ENCODE results near the gene MOXD1.

The MOXD1 gene

GRCh38 chr6:132401618-132402285, 477 bp upstream of the MOXD1 start:
- DNase-seq (ENCODE audit: insufficient read length, low spot score), result no peak
- no peak for TF ChIP-seq PAX5 (IDR thresholded peaks at IDR 0.05; ENCODE audit: insufficient read depth, low read length, severe bottlenecking)
- no peak for TF ChIP-seq POLR2A (IDR thresholded peaks at IDR 0.05; ENCODE audit: low read depth, low read length)
- no peak for TF ChIP-seq TAF1 (IDR thresholded peaks at IDR 0.05; ENCODE audit: low read depth, low read length)
- TF ChIP-seq SPI1 (IDR thresholded peaks at IDR 0.05; ENCODE audit: low read depth, low read length), result no peak
- no peak for TF ChIP-seq POLR2AphosphoS5 (IDR thresholded peaks at IDR 0.05; ENCODE audit: low read depth, low read length)
- TF ChIP-seq POU2F2 (IDR thresholded peaks at IDR 0.05; ENCODE audit: low read depth, low read length), result no peak
- FAIRE-seq, result no peak

GRCh38 chr6:132400555-132400882, 756 bp downstream of the MOXD1 start:
- peak; percentile 50 for FAIRE-seq

GRCh38 chr6:132399376-132400074, 1.8 kb downstream of the MOXD1 start:
- FAIRE-seq (no peak), DNase-seq (ENCODE audit: insufficient read length, low spot score) (no peak)

More at GRCh38 chr6:132400555-132400882, 756 bp downstream of the MOXD1 start:
- no peak for DNase-seq (ENCODE audit: insufficient read length, low spot score)
- TF ChIP-seq POLR2A (IDR thresholded peaks at IDR 0.05; ENCODE audit: low read depth, low read length) (no peak), SPI1 (IDR thresholded peaks at IDR 0.05; ENCODE audit: low read depth, low read length) (no peak), TAF1 (IDR thresholded peaks at IDR 0.05; ENCODE audit: low read depth, low read length) (no peak), POLR2AphosphoS5 (IDR thresholded peaks at IDR 0.05; ENCODE audit: low read depth, low read length) (no peak), PAX5 (IDR thresholded peaks at IDR 0.05; ENCODE audit: insufficient read depth, low read length, severe bottlenecking) (no peak), POU2F2 (IDR thresholded peaks at IDR 0.05; ENCODE audit: low read depth, low read length) (no peak)

GRCh38 chr6:132395015-132395597, 6.2 kb downstream of the MOXD1 start:
- no peak for FAIRE-seq

More at GRCh38 chr6:132399376-132400074, 1.8 kb downstream of the MOXD1 start:
- TF ChIP-seq POU2F2 (IDR thresholded peaks at IDR 0.05; ENCODE audit: low read depth, low read length) (no peak), PAX5 (IDR thresholded peaks at IDR 0.05; ENCODE audit: insufficient read depth, low read length, severe bottlenecking) (no peak), POLR2A (IDR thresholded peaks at IDR 0.05; ENCODE audit: low read depth, low read length) (no peak), SPI1 (IDR thresholded peaks at IDR 0.05; ENCODE audit: low read depth, low read length) (no peak), POLR2AphosphoS5 (IDR thresholded peaks at IDR 0.05; ENCODE audit: low read depth, low read length) (no peak), TAF1 (IDR thresholded peaks at IDR 0.05; ENCODE audit: low read depth, low read length) (no peak)

GRCh38 chr6:132392792-132393191, 8.5 kb downstream of the MOXD1 start:
- FAIRE-seq, result no peak
- no peak for TF ChIP-seq SPI1 (IDR thresholded peaks at IDR 0.05; ENCODE audit: low read depth, low read length)
- TF ChIP-seq POLR2AphosphoS5 (IDR thresholded peaks at IDR 0.05; ENCODE audit: low read depth, low read length), result no peak
- no peak for TF ChIP-seq PAX5 (IDR thresholded peaks at IDR 0.05; ENCODE audit: insufficient read depth, low read length, severe bottlenecking)
- TF ChIP-seq POU2F2 (IDR thresholded peaks at IDR 0.05; ENCODE audit: low read depth, low read length), result no peak
- no peak for TF ChIP-seq POLR2A (IDR thresholded peaks at IDR 0.05; ENCODE audit: low read depth, low read length)
- no peak for TF ChIP-seq TAF1 (IDR thresholded peaks at IDR 0.05; ENCODE audit: low read depth, low read length)
- DNase-seq (ENCODE audit: insufficient read length, low spot score), result no peak

More at GRCh38 chr6:132395015-132395597, 6.2 kb downstream of the MOXD1 start:
- no peak for DNase-seq (ENCODE audit: insufficient read length, low spot score)
- no peak for TF ChIP-seq TAF1 (IDR thresholded peaks at IDR 0.05; ENCODE audit: low read depth, low read length)
- no peak for TF ChIP-seq PAX5 (IDR thresholded peaks at IDR 0.05; ENCODE audit: insufficient read depth, low read length, severe bottlenecking)
- no peak for TF ChIP-seq POU2F2 (IDR thresholded peaks at IDR 0.05; ENCODE audit: low read depth, low read length)
- TF ChIP-seq SPI1 (IDR thresholded peaks at IDR 0.05; ENCODE audit: low read depth, low read length), result no peak
- no peak for TF ChIP-seq POLR2A (IDR thresholded peaks at IDR 0.05; ENCODE audit: low read depth, low read length)
- TF ChIP-seq POLR2AphosphoS5 (IDR thresholded peaks at IDR 0.05; ENCODE audit: low read depth, low read length), result no peak

GRCh38 chr6:132392270-132392646, 9.0 kb downstream of the MOXD1 start:
- DNase-seq (ENCODE audit: insufficient read length, low spot score) (no peak), FAIRE-seq (no peak)
- TF ChIP-seq PAX5 (IDR thresholded peaks at IDR 0.05; ENCODE audit: insufficient read depth, low read length, severe bottlenecking) (no peak), POLR2AphosphoS5 (IDR thresholded peaks at IDR 0.05; ENCODE audit: low read depth, low read length) (no peak), SPI1 (IDR thresholded peaks at IDR 0.05; ENCODE audit: low read depth, low read length) (no peak), TAF1 (IDR thresholded peaks at IDR 0.05; ENCODE audit: low read depth, low read length) (no peak), POLR2A (IDR thresholded peaks at IDR 0.05; ENCODE audit: low read depth, low read length) (no peak), POU2F2 (IDR thresholded peaks at IDR 0.05; ENCODE audit: low read depth, low read length) (no peak)

- TF ChIP-seq SPI1 (IDR thresholded peaks at IDR 0.05; ENCODE audit: low read depth, low read length) (no peak), TAF1 (IDR thresholded peaks at IDR 0.05; ENCODE audit: low read depth, low read length) (no peak), POU2F2 (IDR thresholded peaks at IDR 0.05; ENCODE audit: low read depth, low read length) (no peak), POLR2A (IDR thresholded peaks at IDR 0.05; ENCODE audit: low read depth, low read length) (no peak), PAX5 (IDR thresholded peaks at IDR 0.05; ENCODE audit: insufficient read depth, low read length, severe bottlenecking) (no peak), POLR2AphosphoS5 (IDR thresholded peaks at IDR 0.05; ENCODE audit: low read depth, low read length) (no peak)
- no peak for DNase-seq (ENCODE audit: insufficient read length, low spot score)
- FAIRE-seq, result no peak
These were observed 9.6 kb downstream of the MOXD1 start for GRCh38 chr6:132391391-132392269.

- DNase-seq (ENCODE audit: insufficient read length, low spot score) (no peak), FAIRE-seq (no peak)
- TF ChIP-seq POLR2A (IDR thresholded peaks at IDR 0.05; ENCODE audit: low read depth, low read length) (no peak), TAF1 (IDR thresholded peaks at IDR 0.05; ENCODE audit: low read depth, low read length) (no peak), SPI1 (IDR thresholded peaks at IDR 0.05; ENCODE audit: low read depth, low read length) (no peak), POU2F2 (IDR thresholded peaks at IDR 0.05; ENCODE audit: low read depth, low read length) (no peak), PAX5 (IDR thresholded peaks at IDR 0.05; ENCODE audit: insufficient read depth, low read length, severe bottlenecking) (no peak), POLR2AphosphoS5 (IDR thresholded peaks at IDR 0.05; ENCODE audit: low read depth, low read length) (no peak)
These were observed 10.8 kb downstream of the MOXD1 start for GRCh38 chr6:132390451-132390850.
